Neural cell (in vitro differentiated cells): ENCODE data around the gene GAL3ST3. TPM values are rescaled to one million over a fixed set of nuclear protein-coding genes. Genes with fewer than 3 reads are reported as not detected.

Source experiments
- H2AFZ ChIP-seq: fragments of 200-600, 300-800 bp; sonication (generic), shearing (Covaris generic); 2 replicates; pipeline ENCODE4 v1.6.0; 2014; ENCODE audit warnings: low read depth, mild to moderate bottlenecking, antibody characterized with exemption, low read length, moderate library complexity
- H3F3A ChIP-seq: fragments of 200-600 bp; shearing (Covaris generic); 2 replicates; pipeline ENCODE4 v1.6.1; 2016; ENCODE audit warnings: mild to moderate bottlenecking, moderate library complexity, mixed read lengths, antibody characterized with exemption, low read length; ENCODE audit not compliant: insufficient read depth, poor library complexity, severe bottlenecking
- H3K27ac ChIP-seq: fragments of 200-600, 300-800 bp; sonication (generic), shearing (Covaris generic); 2 replicates; pipeline ENCODE4 v1.5.1; 2014; ENCODE audit warnings: mild to moderate bottlenecking, low read length, moderate library complexity
- H3K27me3 ChIP-seq: fragments of 300-800, 200-600 bp; sonication (generic), shearing (Covaris generic); 2 replicates; pipeline ENCODE4 v1.6.0; 2014; ENCODE audit warnings: mild to moderate bottlenecking, low read depth, low read length, moderate library complexity; ENCODE audit not compliant: insufficient read depth
- H3K36me3 ChIP-seq: fragments of 300-800, 200-600 bp; sonication (generic), shearing (Covaris generic); 2 replicates; pipeline ENCODE4 v1.5.1; 2014; ENCODE audit warnings: mild to moderate bottlenecking, antibody characterized with exemption, low read length, moderate library complexity; ENCODE audit not compliant: insufficient read depth
- H3K4me2 ChIP-seq: fragments of 300-800, 200-600 bp; sonication (generic), shearing (Covaris generic); 2 replicates; pipeline ENCODE4 v1.6.0; 2014; ENCODE audit warnings: mild to moderate bottlenecking, low read length
- H3K4me3 ChIP-seq: fragments of 300-800, 200-600 bp; sonication (generic), shearing (Covaris generic); 2 replicates; pipeline ENCODE4 v1.5.1; 2014; ENCODE audit warnings: mild to moderate bottlenecking, low read length, moderate library complexity
- H3K79me2 ChIP-seq: fragments of 200-600 bp; shearing (Covaris generic); replicated peaks from 2 replicates; pipeline ENCODE4 v1.6.0; 2014; ENCODE audit warnings: mild to moderate bottlenecking, low read length, moderate library complexity; ENCODE audit not compliant: insufficient read depth
- H3K9ac ChIP-seq: fragments of 300-800, 200-600 bp; sonication (generic), shearing (Covaris generic); 2 replicates; pipeline ENCODE4 v1.6.1; 2016; ENCODE audit warnings: mild to moderate bottlenecking, low read length, mixed read lengths
- H3K9me2 ChIP-seq: fragments of 200-600 bp; shearing (Covaris generic); 2 replicates; pipeline ENCODE4 v1.6.1; 2016; ENCODE audit warnings: mild to moderate bottlenecking, low read length, mixed read lengths; ENCODE audit not compliant: insufficient read depth
- H3K9me3 ChIP-seq: fragments of 200-600, 300-800 bp; sonication (generic), shearing (Covaris generic); 2 replicates; pipeline ENCODE4 v1.6.1; 2016; ENCODE audit warnings: mild to moderate bottlenecking, mixed run types, low read length, moderate library complexity, mixed read lengths
- H4K20me1 ChIP-seq: fragments of 200-600 bp; shearing (Covaris generic); 2 replicates; pipeline ENCODE4 v1.6.1; 2016; ENCODE audit warnings: mild to moderate bottlenecking, mixed run types; ENCODE audit not compliant: insufficient read depth
- CTCF ChIP-seq: fragments of 450-650 bp; IDR thresholded peaks from 2 replicates; pipeline ENCODE4 v1.5.1; 2014; ENCODE audit warnings: antibody characterized with exemption, mild to moderate bottlenecking, moderate library complexity; ENCODE audit not compliant: poor library complexity, severe bottlenecking
- EP300 ChIP-seq: fragments of 450-650 bp; conservative IDR thresholded peaks from 2 replicates; pipeline ENCODE4 v1.6.1; 2014; ENCODE audit warnings: antibody characterized with exemption, mild to moderate bottlenecking, moderate library complexity; ENCODE audit not compliant: poor library complexity, severe bottlenecking
- EZH2 ChIP-seq: fragments of 200-600, 300-800 bp; shearing (Covaris generic), sonication (generic); IDR thresholded peaks from 2 replicates; pipeline ENCODE4 v1.6.1; 2014; ENCODE audit warnings: antibody characterized with exemption, low read length, borderline replicate concordance, mild to moderate bottlenecking; ENCODE audit not compliant: insufficient read depth, poor library complexity, severe bottlenecking
- MXI1 ChIP-seq: fragments of 450-650 bp; conservative IDR thresholded peaks from 2 replicates; pipeline ENCODE4 v1.6.1; 2014; ENCODE audit warnings: antibody characterized with exemption, mild to moderate bottlenecking; ENCODE audit not compliant: poor library complexity, severe bottlenecking
- POLR2AphosphoS5 ChIP-seq: IDR thresholded peaks from 2 replicates; pipeline ENCODE4 v1.6.1; 2012
- RAD21 ChIP-seq: fragments of 450-650 bp; conservative IDR thresholded peaks from 2 replicates; pipeline ENCODE4 v1.6.1; 2014; ENCODE audit warnings: antibody characterized with exemption, mild to moderate bottlenecking, moderate library complexity
- SMC3 ChIP-seq: fragments of 450-650 bp; conservative IDR thresholded peaks from 2 replicates; pipeline ENCODE4 v1.6.1; 2014; ENCODE audit warnings: antibody characterized with exemption, mild to moderate bottlenecking, moderate library complexity; ENCODE audit not compliant: poor library complexity
- TAF1 ChIP-seq: IDR thresholded peaks from 2 replicates; pipeline ENCODE4 v1.6.1; 2012; ENCODE audit warnings: low read depth
- polyA plus RNA-seq: library from polyadenylated mRNA; depleted of rRNA; stranded (reverse); fragments of >200 nt; gene quantifications from 2 replicates; pipeline ENCODE4 v1.2.3, GENCODE V29; 2014
- TF ChIP-seq, protein P1 (sequence below): IDR thresholded peaks from 2 replicates; pipeline ENCODE4 v1.6.1; 2012; ENCODE audit warnings: borderline replicate concordance

Gene GAL3ST3
- polyA plus RNA-seq, 1 donor from 2014 or later = 17.2 TPM

- H3K27ac ChIP-seq = no peak overlapping the region
- H3K4me3 ChIP-seq = no peak overlapping the region
- no peak overlapping the region for H3K9ac ChIP-seq
- no peaks in the 10 kb centered on the region for H3K36me3 ChIP-seq
- no peak overlapping the region for H3K4me2 ChIP-seq
- H3K9me3 ChIP-seq = no peaks in the 10 kb centered on the region
- no peaks in the 10 kb centered on the region for H4K20me1 ChIP-seq
- no peaks in the 10 kb centered on the region for H3K9me2 ChIP-seq
- H3F3A ChIP-seq = no peaks in the 10 kb centered on the region
- H3K79me2 ChIP-seq = no peaks in the 10 kb centered on the region
- no peak overlapping the region for H2AFZ ChIP-seq
- TF ChIP-seq POLR2AphosphoS5 = no peak
- TF ChIP-seq, protein P1, sequence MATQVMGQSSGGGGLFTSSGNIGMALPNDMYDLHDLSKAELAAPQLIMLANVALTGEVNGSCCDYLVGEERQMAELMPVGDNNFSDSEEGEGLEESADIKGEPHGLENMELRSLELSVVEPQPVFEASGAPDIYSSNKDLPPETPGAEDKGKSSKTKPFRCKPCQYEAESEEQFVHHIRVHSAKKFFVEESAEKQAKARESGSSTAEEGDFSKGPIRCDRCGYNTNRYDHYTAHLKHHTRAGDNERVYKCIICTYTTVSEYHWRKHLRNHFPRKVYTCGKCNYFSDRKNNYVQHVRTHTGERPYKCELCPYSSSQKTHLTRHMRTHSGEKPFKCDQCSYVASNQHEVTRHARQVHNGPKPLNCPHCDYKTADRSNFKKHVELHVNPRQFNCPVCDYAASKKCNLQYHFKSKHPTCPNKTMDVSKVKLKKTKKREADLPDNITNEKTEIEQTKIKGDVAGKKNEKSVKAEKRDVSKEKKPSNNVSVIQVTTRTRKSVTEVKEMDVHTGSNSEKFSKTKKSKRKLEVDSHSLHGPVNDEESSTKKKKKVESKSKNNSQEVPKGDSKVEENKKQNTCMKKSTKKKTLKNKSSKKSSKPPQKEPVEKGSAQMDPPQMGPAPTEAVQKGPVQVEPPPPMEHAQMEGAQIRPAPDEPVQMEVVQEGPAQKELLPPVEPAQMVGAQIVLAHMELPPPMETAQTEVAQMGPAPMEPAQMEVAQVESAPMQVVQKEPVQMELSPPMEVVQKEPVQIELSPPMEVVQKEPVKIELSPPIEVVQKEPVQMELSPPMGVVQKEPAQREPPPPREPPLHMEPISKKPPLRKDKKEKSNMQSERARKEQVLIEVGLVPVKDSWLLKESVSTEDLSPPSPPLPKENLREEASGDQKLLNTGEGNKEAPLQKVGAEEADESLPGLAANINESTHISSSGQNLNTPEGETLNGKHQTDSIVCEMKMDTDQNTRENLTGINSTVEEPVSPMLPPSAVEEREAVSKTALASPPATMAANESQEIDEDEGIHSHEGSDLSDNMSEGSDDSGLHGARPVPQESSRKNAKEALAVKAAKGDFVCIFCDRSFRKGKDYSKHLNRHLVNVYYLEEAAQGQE = no peak
- no peak for TF ChIP-seq CTCF
- no peak for TF ChIP-seq SMC3
- no peak for TF ChIP-seq TAF1
- TF ChIP-seq RAD21 = no peak
- TF ChIP-seq EZH2 = no peak
- no peak for TF ChIP-seq MXI1
- no peak for TF ChIP-seq EP300
- peaks cover 15% of the 10 kb centered on the region for H3K27me3 ChIP-seq
Observed at GRCh38 chr11:66012371-66012945, 36.5 kb downstream of the GAL3ST3 start.

DNA sequence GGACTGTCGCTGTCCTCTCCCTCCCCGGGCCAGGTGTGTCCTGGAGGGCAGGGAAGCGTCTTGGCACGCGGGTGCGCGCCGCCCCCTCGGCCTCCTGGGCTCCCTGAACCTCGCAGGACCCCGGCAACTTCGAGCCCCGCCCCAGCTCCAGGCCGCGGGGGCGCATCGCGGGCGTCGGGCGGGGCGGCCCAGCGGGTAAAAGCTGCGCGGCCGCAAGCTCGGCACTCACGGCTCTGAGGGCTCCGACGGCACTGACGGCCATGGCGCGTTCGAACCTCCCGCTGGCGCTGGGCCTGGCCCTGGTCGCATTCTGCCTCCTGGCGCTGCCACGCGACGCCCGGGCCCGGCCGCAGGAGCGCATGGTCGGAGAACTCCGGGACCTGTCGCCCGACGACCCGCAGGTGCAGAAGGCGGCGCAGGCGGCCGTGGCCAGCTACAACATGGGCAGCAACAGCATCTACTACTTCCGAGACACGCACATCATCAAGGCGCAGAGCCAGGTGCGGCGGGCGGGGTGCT, 37.1 kb downstream of the GAL3ST3 start, which contains the start of gene CST6:
Gene CST6 (plus strand): TSS at position 224 of the 519 bp plus-strand sequence. CDS start 37 bp downstream, at position 261.
- Histone ChIP-seq H3K27me3 (peaks cover 15% of the 10 kb centered on the region), H3K4me2 (no peak within 1 kb of the TSS), H3K9me2 (no peaks in the 10 kb centered on the region), H3K36me3 (no peaks in the 10 kb centered on the region), H3K9ac (no peak within 1 kb of the TSS), H2AFZ (no peak within 1 kb of the TSS), H3K9me3 (no peaks in the 10 kb centered on the region), H3K4me3 (no peak within 1 kb of the TSS), H3K27ac (no peak within 1 kb of the TSS), H3K79me2 (no peaks in the 10 kb centered on the region), H3F3A (no peaks in the 10 kb centered on the region), H4K20me1 (no peaks in the 10 kb centered on the region)
- TF ChIP-seq TAF1 = no peak
- TF ChIP-seq SMC3 = no peak
- no peak for TF ChIP-seq RAD21
- no peak for TF ChIP-seq EZH2
- TF ChIP-seq CTCF = no peak
- TF ChIP-seq, protein P1 = no peak
- TF ChIP-seq POLR2AphosphoS5 = no peak
- TF ChIP-seq EP300 = no peak
- no peak for TF ChIP-seq MXI1
